ENCODE data around the gene ANTXR1. TPM values are rescaled to one million over a fixed set of nuclear protein-coding genes. Genes with fewer than 3 reads are reported as not detected.

The ANTXR1 gene
- total RNA-seq, 1 experiment from 2014 or later = 25.7 TPM

- Histone ChIP-seq H3K4me2 (ENCODE audit: low read length) (no peak overlapping the region), H3K9me3 (ENCODE audit: control insufficient read depth in 1 of 2, insufficient read depth in 1 of 2, low read depth in 1 of 2, low read length in 2 of 2) (no peaks in the 10 kb centered on the region), H3K27ac (ENCODE audit: low read depth, low read length) (no peak overlapping the region), H3K79me2 (ENCODE audit: insufficient read depth, low read length) (no peaks in the 10 kb centered on the region), H3K4me3 (replicated peaks in 1 of 2; ENCODE audit: low read depth in 1 of 2, low read length in 2 of 2) (no peak overlapping the region), H3K9me2 (ENCODE audit: insufficient read depth) (no peaks in the 10 kb centered on the region), H4K20me1 (ENCODE audit: insufficient read depth) (no peaks in the 10 kb centered on the region), H3K9ac (ENCODE audit: low read length) (no peak overlapping the region), H3K27me3 (ENCODE audit: insufficient read depth, low read length) (no peaks in the 10 kb centered on the region), H2AFZ (ENCODE audit: low read depth, low read length, poor library complexity, severe bottlenecking) (no peak overlapping the region), H3K4me1 (ENCODE audit: control insufficient read depth in 1 of 2, insufficient read depth in 2 of 2, low read length in 2 of 2) (no peaks in the 10 kb centered on the region), H3K36me3 (ENCODE audit: control insufficient read depth in 1 of 2, insufficient read depth in 2 of 2, low read length in 2 of 2) (no peaks in the 10 kb centered on the region)
- ChIA-PET RAD21 (ENCODE audit: low non-redundant PET in 1 of 2, low total read pairs in 2 of 2, uncharacterized antibody in 2 of 2, unreplicated experiment in 2 of 2) (no interaction called here), POLR2A (no interaction called here), CTCF (no interaction called here)
- ATAC-seq (no peak), DNase-seq (ENCODE audit: low read depth, low spot score) (no peak)
- intact Hi-C loops (cut with micrococcal nuclease) = no loop called here
- TF ChIP-seq POLR2AphosphoS5 (IDR thresholded peaks at IDR 0.05; ENCODE audit: low read depth, low read length) (no peak), SP1 (IDR thresholded peaks at IDR 0.05; ENCODE audit: low read depth) (no peak), SRF (IDR thresholded peaks at IDR 0.05; ENCODE audit: low read depth) (no peak), EZH2 (IDR thresholded peaks at IDR 0.05) (no peak), POLR2A (IDR thresholded peaks at IDR 0.05; ENCODE audit: borderline replicate concordance, extremely low read depth, insufficient read depth, insufficient read length) (no peak), CEBPB (IDR thresholded peaks at IDR 0.05; ENCODE audit: low read depth) (no peak), SIN3A (IDR thresholded peaks at IDR 0.05; ENCODE audit: low read depth) (no peak), JUND (IDR thresholded peaks at IDR 0.05) (no peak), ZNF274 (IDR thresholded peaks at IDR 0.05; ENCODE audit: low read depth, low read length) (no peak)
- TF ChIP-seq, protein P1, sequence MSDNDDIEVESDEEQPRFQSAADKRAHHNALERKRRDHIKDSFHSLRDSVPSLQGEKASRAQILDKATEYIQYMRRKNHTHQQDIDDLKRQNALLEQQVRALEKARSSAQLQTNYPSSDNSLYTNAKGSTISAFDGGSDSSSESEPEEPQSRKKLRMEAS (IDR thresholded peaks at IDR 0.05) = no peak
- no TSS peak for BruUV-seq (replicated peaks)
Observed at GRCh38 chr2:68978098-68978497, 34.9 kb upstream of the ANTXR1 start.

GRCh38 chr2:68980956-68981355 is 32.0 kb upstream of the ANTXR1 start:
- H3K36me3 ChIP-seq (ENCODE audit: control insufficient read depth in 1 of 2, insufficient read depth in 2 of 2, low read length in 2 of 2) = no peaks in the 10 kb centered on the region
- no peaks in the 10 kb centered on the region for H3K79me2 ChIP-seq (ENCODE audit: insufficient read depth, low read length)
- no peaks in the 10 kb centered on the region for H3K27me3 ChIP-seq (ENCODE audit: insufficient read depth, low read length)
- no TSS peak for BruUV-seq (replicated peaks)
- H3K9me3 ChIP-seq (ENCODE audit: control insufficient read depth in 1 of 2, insufficient read depth in 1 of 2, low read depth in 1 of 2, low read length in 2 of 2) = no peaks in the 10 kb centered on the region
- ChIA-PET RAD21 (ENCODE audit: low non-redundant PET in 1 of 2, low total read pairs in 2 of 2, uncharacterized antibody in 2 of 2, unreplicated experiment in 2 of 2) (no interaction called here), POLR2A (no interaction called here), CTCF (no interaction called here)
- H3K27ac ChIP-seq (ENCODE audit: low read depth, low read length) = no peak overlapping the region
- H3K4me3 ChIP-seq (replicated peaks in 1 of 2; ENCODE audit: low read depth in 1 of 2, low read length in 2 of 2) = no peak overlapping the region
- intact Hi-C loops (cut with micrococcal nuclease) = no loop called here
- no peak for TF ChIP-seq EGR1 (IDR thresholded peaks at IDR 0.05; ENCODE audit: low read depth)
- TF ChIP-seq SIN3A (IDR thresholded peaks at IDR 0.05; ENCODE audit: low read depth) = no peak
- TF ChIP-seq ZFX (IDR thresholded peaks at IDR 0.05) = no peak
- TF ChIP-seq POLR2A (IDR thresholded peaks at IDR 0.05; ENCODE audit: borderline replicate concordance, extremely low read depth, insufficient read depth, insufficient read length) = no peak
- TF ChIP-seq SRF (IDR thresholded peaks at IDR 0.05; ENCODE audit: low read depth) = no peak
- TF ChIP-seq TCF7L2 (IDR thresholded peaks at IDR 0.05; ENCODE audit: borderline replicate concordance, extremely low read depth, insufficient read depth, insufficient read length) = no peak
- no peak for TF ChIP-seq RAD21 (IDR thresholded peaks at IDR 0.05; ENCODE audit: low read depth)
- no peak overlapping the region for H3K4me2 ChIP-seq (ENCODE audit: low read length)
- H4K20me1 ChIP-seq (ENCODE audit: insufficient read depth) = no peaks in the 10 kb centered on the region
- H3K4me1 ChIP-seq (ENCODE audit: control insufficient read depth in 1 of 2, insufficient read depth in 2 of 2, low read length in 2 of 2) = no peaks in the 10 kb centered on the region
- H3K9ac ChIP-seq (ENCODE audit: low read length) = no peak overlapping the region
- no peaks in the 10 kb centered on the region for H3K9me2 ChIP-seq (ENCODE audit: insufficient read depth)
- DNase-seq (ENCODE audit: low read depth, low spot score) (no peak), ATAC-seq (no peak)
- H2AFZ ChIP-seq (ENCODE audit: low read depth, low read length, poor library complexity, severe bottlenecking) = no peak overlapping the region

Data from HCT116 (cell line).